ENCODE results near the gene SCD5.

GRCh38 chr4:82642331-82642730, 156.3 kb downstream of the SCD5 start:
- TF ChIP-seq, protein P1, sequence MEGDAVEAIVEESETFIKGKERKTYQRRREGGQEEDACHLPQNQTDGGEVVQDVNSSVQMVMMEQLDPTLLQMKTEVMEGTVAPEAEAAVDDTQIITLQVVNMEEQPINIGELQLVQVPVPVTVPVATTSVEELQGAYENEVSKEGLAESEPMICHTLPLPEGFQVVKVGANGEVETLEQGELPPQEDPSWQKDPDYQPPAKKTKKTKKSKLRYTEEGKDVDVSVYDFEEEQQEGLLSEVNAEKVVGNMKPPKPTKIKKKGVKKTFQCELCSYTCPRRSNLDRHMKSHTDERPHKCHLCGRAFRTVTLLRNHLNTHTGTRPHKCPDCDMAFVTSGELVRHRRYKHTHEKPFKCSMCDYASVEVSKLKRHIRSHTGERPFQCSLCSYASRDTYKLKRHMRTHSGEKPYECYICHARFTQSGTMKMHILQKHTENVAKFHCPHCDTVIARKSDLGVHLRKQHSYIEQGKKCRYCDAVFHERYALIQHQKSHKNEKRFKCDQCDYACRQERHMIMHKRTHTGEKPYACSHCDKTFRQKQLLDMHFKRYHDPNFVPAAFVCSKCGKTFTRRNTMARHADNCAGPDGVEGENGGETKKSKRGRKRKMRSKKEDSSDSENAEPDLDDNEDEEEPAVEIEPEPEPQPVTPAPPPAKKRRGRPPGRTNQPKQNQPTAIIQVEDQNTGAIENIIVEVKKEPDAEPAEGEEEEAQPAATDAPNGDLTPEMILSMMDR (IDR thresholded peaks at IDR 0.05; ENCODE audit: low read length), result no peak
- no peak for TF ChIP-seq EZH2 (IDR thresholded peaks at IDR 0.05; ENCODE audit: borderline replicate concordance, low read length)
